ENCODE results near the gene CAV2. TPM values are rescaled to one million over a fixed set of nuclear protein-coding genes. Genes with fewer than 3 reads are reported as not detected.

Gene CAV2
- total RNA-seq, 2 experiments from 2014 or later = not detected

DNA sequence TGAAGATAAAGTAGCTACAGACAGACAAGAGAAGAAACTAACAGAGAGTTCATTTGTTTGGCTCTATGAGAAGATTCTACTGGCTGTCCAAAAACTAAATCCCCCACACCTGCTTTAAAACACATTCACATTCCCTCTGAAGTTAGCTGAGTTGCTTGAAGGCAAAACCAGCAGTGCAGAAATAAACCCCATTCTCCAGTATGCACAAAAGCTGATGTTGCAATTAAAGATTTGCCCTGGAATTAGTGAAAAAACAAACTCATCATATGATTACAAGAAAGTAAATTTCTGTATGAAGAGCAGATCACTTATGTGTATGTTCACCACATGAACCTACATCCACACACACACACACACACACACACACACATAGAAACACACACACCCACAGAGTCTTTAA is 16.0 kb downstream of the CAV2 start:
- H4K20me1 ChIP-seq (ENCODE audit: insufficient read depth, low read length) = no peaks in the 10 kb centered on the region
- H2AFZ ChIP-seq (ENCODE audit: low read length) = no peak overlapping the region
- H3K27ac ChIP-seq (ENCODE audit: low read depth, low read length, poor library complexity, severe bottlenecking) = no peak overlapping the region
- POLR2A ChIA-PET = interaction anchor here (0.6 to 0.7 kb wide), 2 partner anchors 68 to 1824 kb away, joined by 3 to 5 read pairs; no protein-coding TSS in a partner anchor
- H3K4me2 ChIP-seq (ENCODE audit: low read length) = no peak overlapping the region
- DNase-seq (ENCODE audit: low spot score) = no peak
- BruUV-seq (replicated peaks) = no TSS peak
- H3K9me3 ChIP-seq (ENCODE audit: low read length) = no peaks in the 10 kb centered on the region
- H3K9me2 ChIP-seq (ENCODE audit: insufficient read depth, low read length) = no peaks in the 10 kb centered on the region
- no peaks in the 10 kb centered on the region for H3K79me2 ChIP-seq (ENCODE audit: insufficient read depth, low read depth, low read length)
- CTCF ChIA-PET (ENCODE audit: unreplicated experiment) = no interaction called here
- intact Hi-C loops (cut with micrococcal nuclease; ENCODE audit: unreplicated experiment) = no loop called here
- TF ChIP-seq, protein P1, sequence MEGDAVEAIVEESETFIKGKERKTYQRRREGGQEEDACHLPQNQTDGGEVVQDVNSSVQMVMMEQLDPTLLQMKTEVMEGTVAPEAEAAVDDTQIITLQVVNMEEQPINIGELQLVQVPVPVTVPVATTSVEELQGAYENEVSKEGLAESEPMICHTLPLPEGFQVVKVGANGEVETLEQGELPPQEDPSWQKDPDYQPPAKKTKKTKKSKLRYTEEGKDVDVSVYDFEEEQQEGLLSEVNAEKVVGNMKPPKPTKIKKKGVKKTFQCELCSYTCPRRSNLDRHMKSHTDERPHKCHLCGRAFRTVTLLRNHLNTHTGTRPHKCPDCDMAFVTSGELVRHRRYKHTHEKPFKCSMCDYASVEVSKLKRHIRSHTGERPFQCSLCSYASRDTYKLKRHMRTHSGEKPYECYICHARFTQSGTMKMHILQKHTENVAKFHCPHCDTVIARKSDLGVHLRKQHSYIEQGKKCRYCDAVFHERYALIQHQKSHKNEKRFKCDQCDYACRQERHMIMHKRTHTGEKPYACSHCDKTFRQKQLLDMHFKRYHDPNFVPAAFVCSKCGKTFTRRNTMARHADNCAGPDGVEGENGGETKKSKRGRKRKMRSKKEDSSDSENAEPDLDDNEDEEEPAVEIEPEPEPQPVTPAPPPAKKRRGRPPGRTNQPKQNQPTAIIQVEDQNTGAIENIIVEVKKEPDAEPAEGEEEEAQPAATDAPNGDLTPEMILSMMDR (conservative IDR thresholded peaks at IDR 0.05; ENCODE audit: low read length) = no peak
- TF ChIP-seq EZH2phosphoT487 (IDR thresholded peaks at IDR 0.05; ENCODE audit: borderline replicate concordance, low read depth, low read length) = no peak
- peaks cover 10% of the 10 kb centered on the region for H3K4me1 ChIP-seq (ENCODE audit: insufficient read depth, low read length, poor library complexity, severe bottlenecking)
- H3K4me3 ChIP-seq (ENCODE audit: low read depth, low read length, poor library complexity, severe bottlenecking) = no peak overlapping the region
- H3K36me3 ChIP-seq (ENCODE audit: insufficient read depth, low read length) = no peaks in the 10 kb centered on the region

DNA sequence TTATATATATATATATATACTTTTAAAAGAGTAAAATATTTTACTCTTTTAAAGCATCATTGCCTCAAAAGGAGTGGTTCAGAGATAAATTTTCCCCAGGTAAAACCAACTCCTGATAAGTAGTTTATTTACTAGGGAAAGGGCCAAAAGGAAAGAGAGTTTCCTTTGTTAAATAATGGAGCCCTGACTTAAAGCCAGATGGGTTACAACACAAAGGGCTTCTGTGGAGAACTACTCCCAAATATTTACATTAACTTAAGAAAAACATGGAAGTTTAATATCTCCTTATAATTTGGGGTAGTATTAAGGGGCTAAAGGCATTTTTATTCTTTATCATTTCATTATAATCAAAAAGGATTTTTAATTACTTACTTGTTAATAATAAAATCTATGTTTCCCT is 16.8 kb downstream of the CAV2 start:
- Histone ChIP-seq H4K20me1 (ENCODE audit: insufficient read depth, low read length) (no peaks in the 10 kb centered on the region), H3K36me3 (ENCODE audit: insufficient read depth, low read length) (no peaks in the 10 kb centered on the region), H3K4me3 (ENCODE audit: low read depth, low read length, poor library complexity, severe bottlenecking) (no peak overlapping the region), H3K9me3 (ENCODE audit: low read length) (no peaks in the 10 kb centered on the region), H3K27ac (ENCODE audit: low read depth, low read length, poor library complexity, severe bottlenecking) (no peak overlapping the region), H3K4me1 (ENCODE audit: insufficient read depth, low read length, poor library complexity, severe bottlenecking) (peaks cover 10% of the 10 kb centered on the region), H3K79me2 (ENCODE audit: insufficient read depth, low read depth, low read length) (no peaks in the 10 kb centered on the region), H3K4me2 (ENCODE audit: low read length) (no peak overlapping the region), H2AFZ (ENCODE audit: low read length) (no peak overlapping the region), H3K9me2 (ENCODE audit: insufficient read depth, low read length) (no peaks in the 10 kb centered on the region)
- POLR2A ChIA-PET = no interaction called here
- DNase-seq (ENCODE audit: low spot score) = no peak
- CTCF ChIA-PET (ENCODE audit: unreplicated experiment) = no interaction called here
- no TSS peak for BruUV-seq (replicated peaks)
- intact Hi-C loops (cut with micrococcal nuclease; ENCODE audit: unreplicated experiment) = no loop called here
- TF ChIP-seq, protein P1 (conservative IDR thresholded peaks at IDR 0.05; ENCODE audit: low read length) = no peak

DNA sequence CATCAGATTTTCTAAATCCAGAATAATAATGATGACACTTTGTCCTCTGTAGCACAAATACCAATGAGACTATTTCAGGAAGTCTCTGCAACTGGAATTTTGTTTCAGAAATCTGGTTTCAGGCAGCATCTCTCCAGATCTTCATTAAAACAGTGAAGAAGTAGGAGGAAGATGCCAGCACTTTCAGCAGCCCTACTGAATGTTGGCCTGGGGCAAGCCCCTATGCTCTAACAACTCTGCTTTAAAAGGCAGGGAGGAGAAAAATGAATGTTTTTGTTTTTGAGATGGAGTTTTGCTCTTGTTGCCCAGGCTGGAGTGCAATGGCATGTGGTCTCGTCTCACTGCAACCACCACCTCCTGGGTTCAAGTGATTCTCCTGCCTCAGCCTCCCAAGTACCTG is 18.1 kb downstream of the CAV2 start:
- H3K4me2 ChIP-seq (ENCODE audit: low read length) = no peak overlapping the region
- no peak overlapping the region for H3K27ac ChIP-seq (ENCODE audit: low read depth, low read length, poor library complexity, severe bottlenecking)
- BruUV-seq (replicated peaks) = no TSS peak
- H4K20me1 ChIP-seq (ENCODE audit: insufficient read depth, low read length) = no peaks in the 10 kb centered on the region
- no peaks in the 10 kb centered on the region for H3K4me1 ChIP-seq (ENCODE audit: insufficient read depth, low read length, poor library complexity, severe bottlenecking)
- no peaks in the 10 kb centered on the region for H3K9me2 ChIP-seq (ENCODE audit: insufficient read depth, low read length)
- POLR2A ChIA-PET = no interaction called here
- H3K4me3 ChIP-seq (ENCODE audit: low read depth, low read length, poor library complexity, severe bottlenecking) = no peak overlapping the region
- intact Hi-C loops (cut with micrococcal nuclease; ENCODE audit: unreplicated experiment) = no loop called here
- no peaks in the 10 kb centered on the region for H3K36me3 ChIP-seq (ENCODE audit: insufficient read depth, low read length)
- CTCF ChIA-PET (ENCODE audit: unreplicated experiment) = no interaction called here
- no peaks in the 10 kb centered on the region for H3K9me3 ChIP-seq (ENCODE audit: low read length)
- H3K79me2 ChIP-seq (ENCODE audit: insufficient read depth, low read depth, low read length) = no peaks in the 10 kb centered on the region
- TF ChIP-seq EZH2phosphoT487 (IDR thresholded peaks at IDR 0.05; ENCODE audit: borderline replicate concordance, low read depth, low read length) = no peak
- TF ChIP-seq, protein P1 (conservative IDR thresholded peaks at IDR 0.05; ENCODE audit: low read length) = no peak
- no peak for DNase-seq (ENCODE audit: low spot score)
- H2AFZ ChIP-seq (ENCODE audit: low read length) = no peak overlapping the region
